ENCODE results near the gene SOHLH2. TPM values are rescaled to one million over a fixed set of nuclear protein-coding genes. Genes with fewer than 3 reads are reported as not detected.

Gene SOHLH2
- total RNA-seq, 4 donors from 2014 or later: 0.19 to 0.47 (median 0.27) TPM; not detected in 1

DNA sequence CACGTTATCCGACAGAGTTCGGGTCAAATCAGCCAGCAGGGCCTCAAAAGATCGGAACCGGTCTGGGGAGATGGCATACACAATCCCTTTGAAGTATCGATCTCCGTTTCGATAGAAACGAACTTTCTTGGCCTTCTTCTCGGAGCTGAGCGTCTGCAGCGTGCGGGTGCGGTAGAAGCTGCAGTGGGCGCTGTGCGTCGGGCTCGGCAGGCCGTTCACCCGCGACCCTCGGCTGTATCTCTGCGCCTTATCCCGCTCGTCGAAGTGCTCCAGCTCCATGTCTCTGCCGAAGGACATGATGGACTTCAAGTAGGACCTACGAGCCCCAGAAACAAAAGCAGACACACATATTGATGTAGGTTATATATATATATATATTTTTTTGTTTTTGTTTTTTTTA lies 88.5 kb downstream of the SOHLH2 start:
- H3K27ac ChIP-seq: no peak overlapping the region
- TF ChIP-seq EP300 (IDR thresholded peaks at IDR 0.05) (no peak), POLR2AphosphoS5 (IDR thresholded peaks at IDR 0.05) (no peak), POLR2A (IDR thresholded peaks at IDR 0.05) (no peak)
- TF ChIP-seq, protein P1, sequence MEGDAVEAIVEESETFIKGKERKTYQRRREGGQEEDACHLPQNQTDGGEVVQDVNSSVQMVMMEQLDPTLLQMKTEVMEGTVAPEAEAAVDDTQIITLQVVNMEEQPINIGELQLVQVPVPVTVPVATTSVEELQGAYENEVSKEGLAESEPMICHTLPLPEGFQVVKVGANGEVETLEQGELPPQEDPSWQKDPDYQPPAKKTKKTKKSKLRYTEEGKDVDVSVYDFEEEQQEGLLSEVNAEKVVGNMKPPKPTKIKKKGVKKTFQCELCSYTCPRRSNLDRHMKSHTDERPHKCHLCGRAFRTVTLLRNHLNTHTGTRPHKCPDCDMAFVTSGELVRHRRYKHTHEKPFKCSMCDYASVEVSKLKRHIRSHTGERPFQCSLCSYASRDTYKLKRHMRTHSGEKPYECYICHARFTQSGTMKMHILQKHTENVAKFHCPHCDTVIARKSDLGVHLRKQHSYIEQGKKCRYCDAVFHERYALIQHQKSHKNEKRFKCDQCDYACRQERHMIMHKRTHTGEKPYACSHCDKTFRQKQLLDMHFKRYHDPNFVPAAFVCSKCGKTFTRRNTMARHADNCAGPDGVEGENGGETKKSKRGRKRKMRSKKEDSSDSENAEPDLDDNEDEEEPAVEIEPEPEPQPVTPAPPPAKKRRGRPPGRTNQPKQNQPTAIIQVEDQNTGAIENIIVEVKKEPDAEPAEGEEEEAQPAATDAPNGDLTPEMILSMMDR (IDR thresholded peaks at IDR 0.05): no peak
- ATAC-seq: no peak
- peaks cover 8% of the 10 kb centered on the region for H3K27me3 ChIP-seq
- H3K4me3 ChIP-seq: no peak overlapping the region
- H3K9me3 ChIP-seq: no peaks in the 10 kb centered on the region
- H3K4me1 ChIP-seq: peaks cover 0 to 28% (median 5%) of the 10 kb centered on the region in 3 donors
- H3K36me3 ChIP-seq: no peaks in the 10 kb centered on the region
- 84 to 93% methylated on average over 18 to 28 of the region's 28 CpGs for WGBS, 2 donors (ENCODE audit: low coverage in 1 of 2)

DNA sequence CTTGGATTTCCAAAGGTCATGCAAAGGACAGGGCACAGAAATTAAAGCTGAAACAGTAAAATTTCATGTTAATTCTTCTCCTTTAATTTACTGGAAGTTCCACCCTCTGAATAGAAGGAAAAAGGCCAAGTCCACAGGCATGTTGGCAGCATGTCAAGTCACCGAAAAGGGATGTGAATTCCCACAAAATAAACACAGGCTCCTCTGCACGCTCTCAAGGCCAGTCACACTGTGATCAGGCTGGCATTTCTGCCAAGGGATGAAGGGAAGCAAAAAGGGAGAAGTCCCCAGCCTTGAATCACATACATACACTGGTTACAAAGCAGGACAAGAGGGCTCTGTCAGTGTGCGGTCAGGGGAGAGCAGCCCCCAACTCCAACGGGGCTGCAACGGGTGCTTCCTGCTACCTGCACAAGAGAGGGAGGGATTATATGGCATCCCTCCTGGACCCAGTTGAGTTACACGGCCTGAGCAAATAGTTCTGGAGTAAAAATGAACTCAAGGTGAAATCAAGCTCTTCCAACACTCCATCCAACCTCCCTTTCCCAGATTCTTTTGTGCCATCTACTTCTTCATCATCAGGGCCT lies 90.0 kb downstream of the SOHLH2 start:
- Histone ChIP-seq H3K4me3 (no peak overlapping the region), H3K27ac (peak overlapping the region in 2 of 4 donors; percentile 13 to 43), H3K9me3 (no peaks in the 10 kb centered on the region), H3K36me3 (no peaks in the 10 kb centered on the region), H3K27me3 (no peaks in the 10 kb centered on the region), H3K4me1 (peaks cover 0 to 16% (median 5%) of the 10 kb centered on the region in 3 donors)
- WGBS, 2 donors (ENCODE audit: low coverage in 1 of 2): 4 to 23% methylated on average over 3 to 5 of the region's 6 CpGs
- no peak for TF ChIP-seq POLR2AphosphoS5 (IDR thresholded peaks at IDR 0.05)
- TF ChIP-seq, protein P1 (IDR thresholded peaks at IDR 0.05): no peak
- TF ChIP-seq EP300 (IDR thresholded peaks at IDR 0.05): no peak
- TF ChIP-seq POLR2A (IDR thresholded peaks at IDR 0.05): no peak
- peak; percentile 46 for ATAC-seq

Other genes with a start within 250 kb of the SOHLH2 start
- gene DCLK1, start 83.2 kb downstream of the SOHLH2 start, total RNA-seq: 10 to 100 TPM; 26.9 to 68.3 (median 30.3) TPM
- gene CCDC169, start 83.3 kb upstream of the SOHLH2 start, total RNA-seq: 1 to 10 TPM in 1 of 4 donors, under 1 TPM in 2, not detected in 1; 0.46 to 5.6 (median 0.94) TPM
- 100 to 1,000 TPM; 113 to 173 (median 128) TPM for gene SPART, start 131.8 kb upstream of the SOHLH2 start, total RNA-seq
- 1 to 10 TPM in 1 of 4 donors, under 1 TPM in 1, not detected in 2; 0.49 to 2.2 TPM for gene CCNA1, start 217.9 kb upstream of the SOHLH2 start, total RNA-seq

All from gastroesophageal sphincter (tissue), 4 donors.